Cardiac septum (tissue), 1 donor: ENCODE results near the gene C1QBP. TPM values are rescaled to one million over a fixed set of nuclear protein-coding genes. Genes with fewer than 3 reads are reported as not detected.

Experiments
- DNase-seq: peaks from one replicate; pipeline ENCODE4 v3.0.0-alpha.2; 2020; ENCODE audit warnings: low spot score
- intact Hi-C: fragments of 100-400 bp; cut with DNase I; formaldehyde crosslinking; loops from one replicate; pipeline ENCODE4 v1.14.0; 2022
- total RNA-seq: library from RNA; stranded (reverse); fragmentation: NEBNext Ultra II Directional; extraction: Animal tissue kit (Norgen Biotek cat#: 25700); gene quantifications from one replicate; pipeline ENCODE4 v1.2.1, GENCODE V29; 2021
- donor health status: DM: no; HTN: no; CAD: no.

Gene C1QBP
- total RNA-seq, 1 donor from 2014 or later = 101 TPM

- intact Hi-C loops = no loop called here
Measured at GRCh38 chr17:5391678-5392077, 47.3 kb downstream of the C1QBP start.

More at GRCh38 chr17:5391678-5392077, 47.3 kb downstream of the C1QBP start:
- no peak for DNase-seq

Other genes starting within 250 kb of the C1QBP start
- gene ZNF594, start 247.3 kb downstream of the C1QBP start, total RNA-seq = 5.8 TPM
- gene SCIMP, start 204.3 kb downstream of the C1QBP start, total RNA-seq = 0.62 TPM
- 65.2 TPM for gene RABEP1, start 156.9 kb downstream of the C1QBP start, total RNA-seq
- gene NUP88, start 19.5 kb downstream of the C1QBP start, total RNA-seq = 45.1 TPM
- gene RPAIN, start 19.0 kb downstream of the C1QBP start, total RNA-seq = 30.0 TPM
- 6.3 TPM for gene DHX33, start 29.8 kb upstream of the C1QBP start, total RNA-seq
- 32.8 TPM for gene DERL2, start 47.0 kb upstream of the C1QBP start, total RNA-seq
- 12.5 TPM for gene MIS12, start 47.4 kb upstream of the C1QBP start, total RNA-seq
- gene NLRP1, start 145.4 kb upstream of the C1QBP start, total RNA-seq = 11.7 TPM